ENCODE measurements around the gene CLEC4F. TPM values are rescaled to one million over a fixed set of nuclear protein-coding genes. Genes with fewer than 3 reads are reported as not detected.

The CLEC4F gene
- total and polyA plus RNA-seq, 2 of the 13 experiments (the other 11 are each of a cell fraction or from before 2014, with no cell fraction given): 0.12 to 0.13 TPM

GRCh38 chr2:70861777-70862625 lies 41.6 kb upstream of the CLEC4F start (continued):
- peak; percentile 55 for TF ChIP-seq ZFP91 (CRISPR knock-in tag; IDR thresholded peaks at IDR 0.05; ENCODE audit: borderline replicate concordance)
- TF ChIP-seq XRCC5 (optimal IDR thresholded peaks at IDR 0.05; ENCODE audit: low read length): peak; percentile 97
- no peak for TF ChIP-seq THRA (CRISPR knock-in tag; IDR thresholded peaks at IDR 0.05; ENCODE audit: borderline replicate concordance)
- TF ChIP-seq WIZ (CRISPR knock-in tag; IDR thresholded peaks at IDR 0.05): no peak
- 0 out of 2 replicates have a peak, but pooled peaks have one; percentile 21 for TF ChIP-seq ZFX (CRISPR knock-in tag; IDR thresholded peaks at IDR 0.05; ENCODE audit: low read depth)
- TF ChIP-seq BORCS8-MEF2B (CRISPR knock-in tag; IDR thresholded peaks at IDR 0.05): 0 out of 2 replicates have a peak, but pooled peaks have one; percentile 37
- no peak for TF ChIP-seq ZIK1 (CRISPR knock-in tag; IDR thresholded peaks at IDR 0.05; ENCODE audit: borderline replicate concordance, low read depth)
- no peak for TF ChIP-seq TGIF2 (CRISPR knock-in tag; IDR thresholded peaks at IDR 0.05)
- TF ChIP-seq PHF21A (CRISPR knock-in tag; IDR thresholded peaks at IDR 0.05): peak; percentile 47; the same call in 1 of the 2 replicates
- no peak for TF ChIP-seq REXO4 (CRISPR knock-in tag; IDR thresholded peaks at IDR 0.05; ENCODE audit: borderline replicate concordance)
- no peak for TF ChIP-seq RBAK (CRISPR knock-in tag; IDR thresholded peaks at IDR 0.05)
- no peak for TF ChIP-seq ZNF496 (CRISPR knock-in tag; IDR thresholded peaks at IDR 0.05; ENCODE audit: insufficient replicate concordance)
- no peak for TF ChIP-seq ZNF33B (CRISPR knock-in tag; IDR thresholded peaks at IDR 0.05)
- 0 out of 2 replicates have a peak, but pooled peaks have one; percentile 47 for TF ChIP-seq SALL2 (CRISPR knock-in tag; IDR thresholded peaks at IDR 0.05)
- peak; percentile 26 for TF ChIP-seq ZNF883 (CRISPR knock-in tag; IDR thresholded peaks at IDR 0.05; ENCODE audit: not compliant biosample characterization)
- no peak for TF ChIP-seq DMAP1 (CRISPR knock-in tag; IDR thresholded peaks at IDR 0.05)
- peak; percentile 16; the same call in 1 of the 2 replicates for TF ChIP-seq MYC (CRISPR knock-in tag; IDR thresholded peaks at IDR 0.05; ENCODE audit: borderline replicate concordance)
- no peak for TF ChIP-seq E2F1 (CRISPR knock-in tag; IDR thresholded peaks at IDR 0.05)
- 0 out of 2 replicates have a peak, but pooled peaks have one; percentile 16 for TF ChIP-seq ARID4A (CRISPR knock-in tag; IDR thresholded peaks at IDR 0.05; ENCODE audit: borderline replicate concordance)
- no peak for TF ChIP-seq ZFP62 (CRISPR knock-in tag; IDR thresholded peaks at IDR 0.05)
- TF ChIP-seq PHB2 (IDR thresholded peaks at IDR 0.05; ENCODE audit: partially characterized antibody): no peak

Data from HepG2 (cell line).